NCI-H524 treated with DMSO at 0.1 percent for 48 hours (cell line): ENCODE measurements around the gene AKAP6.
A peak's percentile ranks its signal among the peaks of the same experiment; 100 is the strongest.

Experiments
- DNase-seq: peaks from one replicate; lab custom pipeline; 2025; lab: John Stamatoyannopoulos, UW

The AKAP6 gene

DNA sequence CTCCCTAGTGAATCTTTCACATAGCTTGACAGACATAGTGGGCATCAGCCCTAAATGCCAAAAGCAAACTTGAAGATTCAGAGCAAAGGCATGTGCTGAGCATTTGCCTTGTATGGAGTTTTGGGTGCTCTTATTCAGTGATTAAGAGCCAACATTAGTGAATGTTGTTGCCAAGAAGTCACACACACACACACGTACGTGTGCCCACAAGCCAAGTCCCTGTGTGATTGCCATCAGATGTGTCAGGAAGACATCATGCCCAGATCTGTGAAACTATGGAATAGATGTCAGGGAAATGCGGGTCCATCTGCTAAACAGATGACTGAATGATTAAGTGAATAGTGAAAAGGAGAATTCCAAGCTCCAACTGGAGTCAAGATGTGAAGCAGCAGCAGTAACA is 149.0 kb downstream of the AKAP6 start:
- DNase-seq: no peak

DNA sequence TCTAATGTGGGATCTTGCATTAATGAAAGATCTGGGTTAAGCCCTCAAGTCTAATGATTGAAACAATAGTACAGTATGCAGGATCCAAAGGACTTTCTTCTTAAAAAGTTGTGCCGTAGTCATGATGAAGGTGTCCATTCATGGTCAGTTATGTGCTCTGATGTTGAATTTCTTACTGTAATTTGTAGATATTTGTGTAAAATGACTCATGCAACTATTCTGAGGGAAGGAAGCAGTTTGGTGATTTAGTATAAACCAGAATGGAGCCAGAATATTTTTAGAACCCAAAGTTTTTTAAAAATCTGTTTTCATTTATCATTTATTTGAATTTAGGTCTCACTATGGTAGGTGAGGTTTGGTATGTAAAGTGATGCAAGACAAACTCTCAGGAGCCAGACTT is 151.2 kb downstream of the AKAP6 start:
- no peak for DNase-seq

DNA sequence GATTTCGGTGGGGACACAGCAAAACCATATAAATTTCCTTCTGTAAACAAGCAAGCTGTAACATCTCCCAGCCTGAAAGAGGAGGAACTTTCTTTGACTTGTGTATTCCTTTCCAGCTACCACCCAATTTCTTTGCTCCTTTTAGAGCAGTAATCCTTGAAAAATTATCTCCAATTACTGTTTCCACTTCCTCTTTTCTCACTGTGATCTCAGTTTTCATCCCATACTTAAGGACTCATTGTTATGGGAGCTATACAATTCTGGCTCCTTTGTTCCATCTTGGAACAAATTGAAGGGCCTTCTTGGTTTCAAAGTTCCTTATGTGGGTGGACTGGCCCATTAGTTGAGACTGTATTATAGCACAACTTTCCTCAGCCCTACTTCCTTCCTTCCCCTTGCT is 152.6 kb downstream of the AKAP6 start:
- DNase-seq: no peak

DNA sequence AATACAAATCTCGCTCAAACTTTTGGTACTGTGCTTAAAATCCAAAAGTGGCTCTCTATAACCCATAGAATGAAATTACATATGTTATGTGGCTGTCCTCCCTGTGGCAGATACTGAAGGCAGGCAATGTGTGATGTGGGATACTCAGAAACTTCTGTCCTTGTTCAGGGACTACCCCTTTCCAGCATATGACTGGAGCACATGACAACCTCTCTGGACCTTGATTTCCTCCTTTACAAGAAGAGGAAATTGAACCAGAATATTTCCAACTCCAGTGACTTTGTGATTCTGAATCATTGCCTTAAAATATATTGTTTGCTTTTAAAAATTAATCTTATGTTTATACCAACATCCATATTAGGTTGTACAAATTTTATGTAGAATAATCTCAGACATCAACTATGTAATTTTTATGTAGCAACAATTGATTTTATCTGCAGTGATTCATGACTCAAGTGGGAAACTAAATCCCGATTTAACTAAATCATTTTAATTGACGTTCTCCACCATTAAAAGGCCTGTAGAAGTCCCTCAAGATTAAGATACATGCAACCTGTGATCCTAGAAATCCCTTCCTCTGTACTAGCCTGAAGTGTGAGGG is 162.4 kb downstream of the AKAP6 start:
- DNase-seq: peak; percentile 29

DNA sequence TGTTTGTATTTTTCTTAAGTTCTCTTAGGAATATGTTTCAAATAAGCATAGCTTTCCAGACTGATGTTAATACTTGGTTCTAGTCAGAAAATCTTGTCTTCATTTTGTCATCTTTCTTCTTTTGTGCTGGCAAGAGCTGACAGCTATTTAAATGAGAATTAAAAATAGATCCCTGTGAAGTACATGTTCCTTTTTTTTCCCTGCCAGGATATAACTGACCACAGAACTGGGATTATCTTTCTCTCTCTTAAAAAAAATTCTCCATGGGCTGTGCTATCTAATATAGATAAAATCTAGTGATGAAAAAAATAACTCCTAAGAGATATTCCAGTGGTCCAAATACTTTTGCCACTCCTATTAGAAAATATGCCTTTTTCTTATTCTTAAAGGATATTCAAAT is 163.4 kb downstream of the AKAP6 start:
- no peak for DNase-seq

DNA sequence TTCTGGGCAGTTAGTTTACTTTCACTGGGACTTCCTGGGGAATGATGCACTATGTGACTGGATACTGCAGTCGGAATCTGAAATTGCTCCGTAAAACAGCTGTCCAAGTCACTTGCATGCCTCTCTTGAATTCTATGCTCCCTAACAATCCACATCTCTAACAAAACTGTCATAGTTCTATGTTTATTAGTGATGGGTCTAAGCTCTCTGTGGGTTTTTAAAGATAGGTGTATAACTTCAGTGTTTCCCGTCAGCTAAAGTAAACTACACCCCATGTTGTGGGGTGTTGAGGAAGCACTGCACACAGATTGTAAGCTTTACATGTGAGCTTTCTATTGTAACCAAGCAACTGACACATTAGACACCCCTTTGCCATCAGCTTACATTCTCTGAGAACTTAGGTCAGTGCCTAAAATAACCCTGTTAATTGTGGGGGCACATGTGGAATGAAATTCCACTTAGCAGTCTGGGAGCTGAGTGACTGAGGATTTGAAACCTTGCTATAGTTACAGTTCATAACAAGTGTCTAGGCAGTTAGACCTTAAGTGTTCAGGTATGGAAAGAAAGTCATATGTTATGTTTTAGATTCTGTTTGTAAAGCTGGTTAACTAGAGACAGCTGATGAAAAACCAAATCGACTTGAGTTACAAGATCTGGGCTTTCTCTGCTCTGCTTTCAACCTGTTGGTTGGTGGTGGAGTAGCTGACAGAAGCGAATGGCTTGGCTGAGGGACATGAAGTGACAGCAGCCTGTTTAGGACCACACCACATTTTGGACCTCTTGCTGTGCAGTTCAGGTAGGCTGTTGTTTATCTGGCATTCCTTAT is 165.7 kb downstream of the AKAP6 start:
- DNase-seq: no peak

DNA sequence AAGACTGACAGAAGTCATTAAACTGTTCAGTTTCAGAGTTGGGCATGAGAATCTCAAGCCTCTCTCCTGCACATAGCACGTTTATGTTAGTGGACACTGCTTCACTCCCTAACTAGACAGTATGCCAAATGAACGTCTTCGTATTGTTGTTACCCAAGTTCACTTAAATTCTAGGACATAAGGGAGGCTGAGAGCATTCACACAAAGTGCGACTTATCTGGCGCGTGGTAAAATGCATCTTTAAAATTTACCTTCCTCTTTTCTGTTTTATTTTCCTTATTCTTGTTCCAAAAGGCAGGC is 166.3 kb downstream of the AKAP6 start:
- DNase-seq: no peak

DNA sequence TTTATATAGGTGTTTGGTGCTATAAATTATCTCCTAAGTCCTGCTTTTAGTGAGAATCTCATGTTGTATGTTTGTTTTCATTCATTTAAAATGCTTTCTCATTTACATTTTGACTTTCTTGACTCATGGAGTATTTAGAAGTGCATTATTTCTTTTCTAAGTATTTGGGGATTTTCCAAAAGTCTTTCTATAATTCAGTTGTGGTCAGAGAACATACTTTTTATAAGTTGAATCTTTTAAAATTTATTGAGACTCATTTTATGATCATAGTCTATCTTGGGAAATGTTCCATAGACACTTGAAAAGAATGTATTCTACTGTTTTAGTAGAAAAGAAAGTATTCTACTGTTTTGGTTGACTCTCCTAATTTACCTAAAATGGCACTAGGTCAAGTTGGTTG is 168.2 kb downstream of the AKAP6 start:
- no peak for DNase-seq

DNA sequence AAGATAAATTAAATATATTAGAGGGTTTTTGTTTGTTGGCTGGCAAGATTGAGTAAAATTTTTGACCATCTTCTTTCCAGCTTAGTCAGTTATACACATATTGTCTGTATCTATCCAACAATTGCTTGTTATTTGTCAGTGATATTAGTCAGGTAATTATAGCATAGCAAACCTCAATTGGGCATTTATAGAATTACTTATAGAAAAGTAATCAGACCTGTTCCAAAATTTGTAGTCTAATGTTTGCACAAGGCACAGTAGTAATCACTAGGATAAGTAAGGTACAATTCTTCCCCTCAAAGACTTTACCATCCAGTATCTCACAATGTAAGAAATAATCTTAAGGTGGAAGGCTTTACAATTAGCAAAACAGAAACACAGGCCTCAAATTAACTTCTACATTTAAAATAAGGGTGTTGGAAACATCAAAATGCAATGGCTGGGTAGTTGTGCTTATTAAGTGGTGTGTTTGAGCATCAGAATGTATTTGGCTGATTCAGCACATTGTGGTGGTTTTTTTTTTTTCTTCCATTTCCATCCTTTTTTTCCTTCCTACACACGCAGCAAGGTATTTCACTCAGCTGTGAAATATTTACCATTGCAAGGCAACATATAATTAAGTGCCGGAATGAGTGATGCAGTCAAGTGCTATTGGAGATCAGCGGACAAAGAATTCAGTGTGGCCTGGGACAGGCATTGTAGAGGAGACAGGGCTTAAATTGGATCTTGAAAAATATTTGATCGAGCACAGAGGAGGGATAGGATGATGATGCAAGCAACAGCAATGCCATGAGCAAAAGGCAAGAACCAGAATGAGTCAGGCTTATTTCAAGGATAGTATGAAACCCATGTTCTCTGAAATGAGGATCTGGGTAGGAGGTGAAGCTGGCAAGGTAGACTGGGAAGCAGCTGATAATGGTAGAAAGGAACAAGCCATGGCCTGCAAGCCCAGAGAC is 178.2 kb downstream of the AKAP6 start:
- DNase-seq: no peak

DNA sequence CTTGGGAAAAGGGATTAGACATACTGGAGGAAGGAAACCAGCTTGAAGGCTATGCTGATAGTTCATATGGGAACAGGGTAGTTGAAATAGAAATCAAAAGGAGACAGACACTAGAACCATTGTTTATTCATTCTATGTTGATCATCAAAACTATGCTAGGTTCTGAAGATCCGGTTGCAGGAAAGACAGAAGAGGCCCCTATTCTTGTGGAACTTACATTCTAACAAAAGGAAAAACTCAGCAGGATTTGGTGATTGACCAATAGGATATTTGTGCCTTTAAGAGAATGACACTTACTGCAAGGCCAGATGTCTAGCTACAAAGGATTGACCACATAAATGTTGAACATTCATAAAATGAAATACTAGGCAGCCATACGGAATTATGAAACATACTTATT is 179.2 kb downstream of the AKAP6 start:
- no peak for DNase-seq

DNA sequence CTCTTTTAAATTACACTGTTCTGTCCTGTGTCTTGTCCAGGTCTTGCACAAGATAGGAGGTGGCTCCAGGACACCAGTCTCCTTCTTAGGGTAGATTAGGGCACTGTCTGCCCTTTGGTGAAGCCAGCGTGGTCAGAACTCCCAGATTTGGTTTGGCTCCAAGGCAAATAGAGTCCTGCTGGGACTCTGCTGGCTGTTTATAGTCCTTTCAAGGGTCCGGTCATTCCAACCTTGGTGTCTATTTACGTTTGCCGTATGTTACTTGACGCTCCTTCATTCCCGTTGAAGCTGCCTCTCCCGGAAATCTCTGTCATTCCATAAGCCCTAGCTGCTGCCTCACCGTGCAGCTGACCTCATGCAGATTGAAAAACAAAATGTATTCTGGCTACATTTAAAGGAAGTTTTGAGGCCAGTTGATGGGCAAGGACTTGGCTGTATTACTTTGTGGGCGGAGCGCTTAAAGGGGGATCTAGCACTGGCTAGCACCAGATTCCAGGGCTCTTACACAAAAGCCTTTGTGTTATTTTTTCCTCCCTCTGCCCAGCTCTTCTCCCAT is 180.6 kb downstream of the AKAP6 start:
- DNase-seq: no peak

DNA sequence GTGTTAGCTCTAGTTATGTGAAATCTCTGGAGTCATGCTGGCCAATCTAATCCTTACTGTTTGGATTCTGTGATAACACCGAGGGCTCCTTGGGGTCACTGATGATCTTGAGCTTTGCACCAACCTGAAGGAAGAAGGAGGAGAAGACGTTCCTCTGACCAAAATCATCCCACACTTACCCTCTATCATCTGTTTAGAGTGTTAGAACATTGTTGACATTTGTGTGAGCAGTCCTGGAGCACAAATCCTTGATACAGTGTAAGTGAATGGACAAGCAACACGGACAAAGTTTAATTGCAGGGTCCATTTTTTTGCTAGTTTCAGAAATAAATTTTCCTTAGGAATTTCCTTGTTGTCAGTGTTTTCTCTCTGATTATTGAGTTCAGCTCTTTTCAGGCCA is 181.7 kb downstream of the AKAP6 start:
- DNase-seq: no peak

DNA sequence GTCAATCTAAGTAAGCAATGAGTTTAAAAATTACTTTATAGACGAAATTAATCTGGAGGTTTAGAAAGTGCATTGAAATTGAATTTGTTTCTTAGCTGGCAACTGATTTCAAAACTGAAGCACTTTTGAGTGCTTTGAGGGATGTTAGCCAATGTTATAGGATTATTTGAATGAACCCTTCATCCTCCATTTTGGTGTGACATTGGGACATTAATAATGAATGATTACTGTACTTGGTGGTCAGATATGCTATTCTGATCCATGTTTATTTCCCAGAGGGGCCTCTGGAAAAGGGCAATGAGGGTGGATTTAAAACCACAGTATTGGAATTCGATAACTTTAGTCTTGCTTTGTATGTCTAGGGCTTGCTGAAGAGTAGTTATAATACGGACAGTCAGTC is 183.2 kb downstream of the AKAP6 start:
- no peak for DNase-seq

DNA sequence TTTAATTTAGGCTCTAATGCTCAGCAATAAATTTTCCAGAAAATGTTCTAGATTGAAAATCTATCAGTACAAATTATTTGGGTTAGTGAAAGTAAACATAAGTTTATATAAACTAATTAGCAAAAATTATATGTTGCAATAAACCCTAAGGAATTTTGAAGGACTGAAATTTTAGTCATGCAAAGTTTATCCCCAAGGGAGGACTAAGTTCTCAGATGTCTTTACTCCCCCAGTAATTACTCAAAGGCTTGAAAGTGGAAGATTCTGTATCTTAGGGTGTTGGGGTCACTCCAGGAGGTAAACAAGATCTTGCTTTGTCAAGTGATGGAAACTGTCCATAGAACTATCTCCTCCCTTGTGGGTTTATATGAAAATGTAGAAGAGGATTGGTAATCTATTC is 183.7 kb downstream of the AKAP6 start:
- no peak for DNase-seq

DNA sequence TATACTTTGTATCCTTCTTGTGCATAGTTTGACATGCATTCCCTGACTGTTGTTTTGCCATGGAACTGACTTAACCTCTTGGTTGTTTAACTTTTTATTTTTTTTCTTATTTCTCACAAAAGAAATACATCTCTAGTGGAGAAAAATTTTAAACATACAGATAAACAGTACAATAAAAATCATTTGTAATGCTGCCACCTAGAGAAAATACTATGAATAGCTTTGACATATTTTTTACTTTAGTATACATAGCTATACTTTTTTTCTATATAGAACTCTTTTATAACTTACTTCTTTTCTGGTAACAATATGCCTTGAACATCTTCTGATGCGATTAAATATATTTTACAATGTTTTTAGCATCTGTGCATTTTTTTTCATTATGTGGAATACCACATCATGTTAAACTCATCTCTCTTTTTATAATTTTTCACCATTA is 184.5 kb downstream of the AKAP6 start:
- no peak for DNase-seq

DNA sequence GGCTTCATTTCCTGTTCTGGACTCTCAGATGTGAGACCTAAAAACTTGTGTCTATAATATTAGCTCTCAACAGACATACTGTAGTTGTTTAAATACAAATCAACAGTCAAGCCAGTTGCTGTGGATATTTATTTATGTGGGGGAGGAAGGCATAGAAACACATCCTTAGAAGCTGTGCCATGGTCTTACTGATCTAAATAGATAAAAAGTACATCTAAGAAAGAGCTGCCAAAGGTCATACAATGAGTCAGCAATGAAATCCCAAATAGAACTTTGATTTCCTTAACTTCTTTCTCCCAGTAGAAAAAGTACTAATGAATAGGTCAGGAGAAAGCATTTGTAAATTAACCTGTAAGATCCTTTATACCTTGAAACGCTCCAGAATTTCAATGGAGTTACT is 185.1 kb downstream of the AKAP6 start:
- no peak for DNase-seq

DNA sequence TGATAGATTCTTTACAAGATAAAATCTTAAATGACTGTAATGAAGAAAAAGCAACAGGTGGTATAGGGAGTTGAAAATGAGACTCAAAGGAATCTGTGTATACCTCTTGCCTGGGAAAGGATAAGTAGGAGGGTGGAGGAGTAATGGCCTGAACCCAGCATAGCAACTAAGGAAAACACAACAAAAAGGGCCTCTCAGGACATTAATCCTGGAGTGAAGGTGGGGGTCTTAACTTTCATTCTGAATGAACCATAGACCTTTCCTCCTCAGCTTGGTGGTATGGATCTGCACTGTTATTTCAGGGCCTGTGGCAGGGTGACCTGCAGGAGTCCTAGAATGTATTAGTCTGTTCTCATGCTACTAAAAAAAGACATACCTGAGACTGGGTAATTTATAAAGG is 185.6 kb downstream of the AKAP6 start:
- no peak for DNase-seq

DNA sequence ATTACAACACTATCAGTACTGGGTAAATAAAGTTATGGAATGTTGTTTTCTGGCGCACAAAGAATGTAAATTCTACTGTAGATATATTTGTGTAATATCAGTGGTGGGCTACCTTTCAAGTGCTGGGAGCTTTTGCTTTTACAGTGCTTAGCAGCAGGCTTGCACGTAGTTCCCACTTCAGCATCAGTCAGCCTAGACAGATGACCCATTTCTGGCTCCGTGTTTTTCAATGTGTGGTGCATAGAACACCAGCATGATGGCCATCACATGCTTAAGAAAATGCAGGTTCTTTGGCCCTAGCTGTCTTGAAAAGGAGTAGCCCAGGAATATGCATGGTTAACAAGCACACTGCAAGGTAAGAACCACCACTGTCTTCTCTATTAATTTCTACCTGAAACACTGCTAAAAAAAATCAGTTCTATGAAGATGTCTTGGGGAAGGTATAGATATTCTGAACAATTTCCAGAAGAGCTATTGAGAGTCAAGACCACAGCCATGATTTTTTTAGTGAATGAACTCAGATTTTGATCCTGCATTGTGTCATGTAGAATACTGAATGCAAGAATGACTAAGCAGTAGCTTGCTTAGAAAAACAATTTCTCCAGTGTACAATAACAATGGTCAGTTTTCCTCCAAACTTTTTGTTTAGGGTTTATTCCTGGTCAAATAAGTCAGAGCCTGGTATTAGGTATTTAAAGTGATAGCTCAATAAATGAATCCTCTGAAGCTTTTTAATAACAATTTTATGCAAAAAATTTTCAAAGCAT is 195.7 kb downstream of the AKAP6 start:
- no peak for DNase-seq

DNA sequence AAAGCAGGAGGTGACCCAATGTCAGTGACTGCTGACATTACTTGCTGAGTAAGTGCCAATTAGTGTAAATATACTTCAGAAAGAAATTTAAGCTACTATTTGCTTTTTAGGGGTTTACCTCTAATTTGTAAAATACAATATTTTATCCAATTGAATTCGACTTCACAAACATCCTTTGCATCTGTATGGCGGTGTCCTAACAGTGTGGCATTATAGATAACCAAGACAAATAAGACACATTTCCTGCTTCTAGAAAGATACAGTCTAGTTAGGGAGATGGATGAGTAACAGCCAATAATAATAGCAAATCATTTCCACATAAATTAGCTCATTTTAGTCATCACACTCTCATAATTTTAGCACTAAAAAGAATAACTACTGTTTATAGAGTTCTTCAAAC is 196.5 kb downstream of the AKAP6 start:
- DNase-seq: no peak

DNA sequence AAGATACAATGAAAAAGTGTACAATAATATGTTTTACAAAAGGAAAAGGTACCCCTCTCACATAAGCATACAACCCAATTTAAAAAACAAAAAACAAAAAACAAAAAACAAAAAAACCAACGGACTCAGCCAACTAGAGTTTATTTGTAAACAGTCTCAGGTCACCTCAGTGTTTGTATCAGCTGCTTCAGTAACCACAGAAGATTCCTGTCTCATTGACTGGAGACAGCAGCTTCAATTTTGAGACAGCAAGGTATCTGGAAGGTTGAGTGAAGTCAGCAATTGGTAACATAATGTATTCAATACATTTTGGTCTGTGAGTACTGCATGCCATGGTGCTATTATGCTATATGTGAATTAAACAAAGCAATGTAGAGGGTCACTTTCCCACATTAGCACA is 201.7 kb downstream of the AKAP6 start:
- no peak for DNase-seq

DNA sequence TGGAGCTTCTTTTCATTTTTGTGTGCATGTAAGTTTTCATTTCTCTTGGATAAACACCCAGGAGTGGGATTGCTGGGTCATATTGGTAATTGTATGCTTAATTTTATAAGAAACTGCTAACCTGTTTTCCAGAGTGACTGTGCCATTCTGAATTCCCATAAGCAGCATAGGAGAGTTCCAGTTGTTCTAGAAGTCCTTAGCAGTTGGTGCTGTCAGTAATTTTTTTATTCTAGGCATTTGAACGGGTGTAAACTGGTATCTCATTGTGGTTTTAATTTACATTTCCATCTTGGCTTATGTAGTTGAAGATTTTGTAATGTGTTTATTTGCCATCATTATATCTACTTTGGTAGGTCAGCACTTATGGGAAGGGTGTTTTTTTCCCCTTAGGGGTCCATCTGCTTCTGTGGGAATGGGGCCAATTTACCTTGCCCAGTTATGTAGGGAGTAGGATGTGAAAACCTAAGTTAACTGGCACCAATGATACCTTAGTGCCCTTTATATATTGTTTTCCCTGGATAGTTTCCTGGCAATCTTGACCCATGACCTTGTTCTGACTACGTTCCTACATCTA is 202.9 kb downstream of the AKAP6 start:
- no peak for DNase-seq

DNA sequence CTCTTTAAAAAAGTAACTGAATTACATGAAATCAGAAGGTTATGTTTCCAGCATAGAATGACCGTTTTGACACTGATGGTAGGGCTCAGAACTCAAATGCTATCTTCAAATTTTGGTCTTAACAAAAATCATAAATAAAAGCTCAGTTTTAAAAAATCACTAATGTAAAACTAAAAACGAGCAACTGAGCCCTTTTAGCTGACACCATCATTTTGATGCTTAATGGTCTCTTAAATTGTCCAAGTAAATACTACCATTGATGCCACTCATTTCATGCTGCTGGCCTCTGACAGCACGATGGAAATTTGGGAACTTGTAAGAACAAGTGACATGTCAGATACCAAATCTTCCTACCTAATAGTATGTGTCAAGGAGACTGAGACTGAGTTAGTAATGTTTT is 205.0 kb downstream of the AKAP6 start:
- no peak for DNase-seq
